NCI-H146 treated with DMSO at 0.1 percent for 48 hours (cell line): ENCODE results near the gene PCA3.
"Not testable (repeated sequence)": the region's sequence is repeated elsewhere in the genome, so short reads cannot be mapped to it uniquely, and the experiment has no call there.

Source experiments
- DNase-seq: peaks from one replicate; lab custom pipeline; 2025; ENCODE audit not compliant: unreplicated experiment; lab: John Stamatoyannopoulos, UW

Gene PCA3

DNA sequence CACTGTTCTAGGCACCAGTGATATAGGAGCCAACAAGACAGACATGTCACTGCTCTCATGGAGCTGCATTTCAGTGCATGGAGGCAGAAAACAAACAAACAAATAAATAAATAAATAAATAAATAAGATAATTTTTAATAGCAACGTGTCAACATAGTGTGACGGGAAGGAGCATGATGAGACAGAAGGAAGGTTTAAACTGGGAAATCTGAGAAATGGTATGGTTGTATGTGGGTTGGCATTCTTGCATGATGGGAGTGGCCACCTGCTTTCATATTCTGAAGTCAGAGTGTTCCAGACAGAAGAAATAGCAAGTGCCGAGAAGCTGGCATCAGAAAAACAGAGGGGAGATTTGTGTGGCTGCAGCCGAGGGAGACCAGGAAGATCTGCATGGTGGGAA, at the start of gene PCA3:
Gene PCA3 (plus strand): TSS at position 301 of the 400 bp plus-strand sequence.
- no peak for DNase-seq

DNA sequence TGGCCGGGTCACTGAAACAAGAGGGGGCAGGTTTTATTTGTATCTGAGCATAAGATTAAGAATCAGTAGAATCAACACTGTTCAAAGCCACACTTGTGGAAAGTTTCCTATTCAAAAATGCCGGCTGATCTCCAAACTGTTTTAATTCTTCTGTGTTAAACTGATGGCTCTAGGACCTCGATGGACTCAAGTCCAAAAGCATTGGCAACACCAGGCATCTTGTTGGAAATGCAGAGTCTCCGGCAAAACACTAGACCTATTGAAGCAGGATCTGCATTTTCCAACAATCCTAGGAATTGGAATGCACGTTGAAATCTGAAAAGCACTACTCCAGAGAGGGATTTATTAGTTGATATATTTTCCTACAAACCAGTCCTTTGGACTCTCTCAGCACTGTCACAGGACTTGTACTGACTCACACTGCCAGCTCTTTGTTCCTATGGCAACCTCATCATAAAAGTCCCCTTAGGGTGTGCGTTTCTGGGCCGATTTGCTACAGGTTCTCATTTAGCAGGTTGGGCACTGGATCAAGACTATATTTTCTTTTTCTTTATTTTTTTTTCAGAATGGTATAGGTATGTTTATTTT, 48.1 kb upstream of the PCA3 start:
- peak; percentile 34 for DNase-seq

DNA sequence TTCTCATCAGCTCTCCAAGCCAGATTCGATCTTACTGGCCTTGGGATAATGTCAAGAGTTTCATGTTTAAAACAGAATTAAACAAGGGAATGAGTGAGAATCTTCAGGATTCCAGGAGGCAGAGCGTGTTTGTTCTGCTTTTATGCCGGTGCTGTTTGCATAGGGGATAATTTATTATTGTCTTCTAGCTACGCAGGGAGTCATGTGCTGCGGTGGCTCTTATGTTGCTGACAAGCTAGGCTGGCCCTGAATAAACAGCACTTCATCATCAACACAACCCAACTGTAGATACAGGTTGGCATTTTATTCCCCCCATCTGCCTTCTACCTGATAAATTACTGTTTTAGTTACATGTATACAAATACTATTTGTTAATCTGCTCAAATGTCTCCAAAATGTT, 47.1 kb upstream of the PCA3 start:
- peak; percentile 61 for DNase-seq

DNA sequence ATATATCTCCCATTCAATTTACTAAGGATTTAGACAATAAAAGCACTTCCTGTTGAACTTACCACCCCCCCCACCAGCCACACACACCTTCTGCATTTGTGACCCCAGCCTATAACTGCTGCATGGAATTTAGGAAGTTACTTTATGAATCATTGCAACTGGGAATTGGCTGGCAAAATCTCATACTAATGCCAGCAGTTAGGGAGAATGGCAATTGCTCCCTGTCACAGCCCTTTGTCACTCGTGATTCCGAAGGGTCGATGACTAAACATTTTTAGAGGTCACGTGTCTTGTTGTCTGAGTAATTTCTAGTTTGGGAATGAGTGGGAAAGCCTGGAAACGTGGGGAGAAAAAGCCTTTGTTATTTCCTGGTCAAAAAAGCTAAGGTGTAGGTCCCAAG, 46.6 kb upstream of the PCA3 start:
- no peak for DNase-seq

DNA sequence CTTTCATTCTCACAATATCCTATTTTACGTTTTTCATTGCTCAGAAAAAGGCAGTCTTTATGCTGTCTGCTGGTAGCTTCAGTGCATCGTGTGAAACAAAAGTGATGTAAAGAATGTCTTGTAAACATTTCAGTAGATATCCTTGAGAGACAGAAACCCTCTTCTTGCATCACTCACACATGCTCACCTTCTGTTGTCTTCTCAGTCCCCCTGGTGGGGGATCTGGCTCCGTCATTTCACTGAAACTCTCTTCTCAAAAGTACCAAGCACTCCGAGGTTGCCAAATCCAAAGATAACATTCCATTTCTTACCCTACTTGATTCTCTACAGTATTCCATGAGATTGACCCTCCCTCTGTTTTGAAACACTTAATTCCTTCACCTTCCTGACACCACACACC, 46.1 kb upstream of the PCA3 start:
- DNase-seq: no peak

DNA sequence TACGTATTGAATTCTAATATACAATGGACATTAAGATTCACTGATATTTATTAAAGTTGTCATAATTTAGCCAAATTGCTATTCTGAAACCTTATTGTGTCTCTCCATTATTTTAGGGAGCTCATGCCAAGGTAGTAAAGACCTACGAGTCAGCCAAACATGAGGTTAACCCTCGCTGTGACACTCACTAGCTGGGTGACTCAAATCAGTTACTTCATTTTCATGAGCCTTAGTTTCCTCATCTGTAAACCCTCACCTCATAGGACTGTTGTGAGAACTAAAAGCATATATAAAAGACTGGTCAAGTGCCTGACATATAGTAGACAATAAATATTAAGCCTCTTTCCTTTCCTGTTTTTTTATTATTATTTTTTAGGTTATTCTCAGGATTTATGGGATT, 44.0 kb upstream of the PCA3 start:
- no peak for DNase-seq

DNA sequence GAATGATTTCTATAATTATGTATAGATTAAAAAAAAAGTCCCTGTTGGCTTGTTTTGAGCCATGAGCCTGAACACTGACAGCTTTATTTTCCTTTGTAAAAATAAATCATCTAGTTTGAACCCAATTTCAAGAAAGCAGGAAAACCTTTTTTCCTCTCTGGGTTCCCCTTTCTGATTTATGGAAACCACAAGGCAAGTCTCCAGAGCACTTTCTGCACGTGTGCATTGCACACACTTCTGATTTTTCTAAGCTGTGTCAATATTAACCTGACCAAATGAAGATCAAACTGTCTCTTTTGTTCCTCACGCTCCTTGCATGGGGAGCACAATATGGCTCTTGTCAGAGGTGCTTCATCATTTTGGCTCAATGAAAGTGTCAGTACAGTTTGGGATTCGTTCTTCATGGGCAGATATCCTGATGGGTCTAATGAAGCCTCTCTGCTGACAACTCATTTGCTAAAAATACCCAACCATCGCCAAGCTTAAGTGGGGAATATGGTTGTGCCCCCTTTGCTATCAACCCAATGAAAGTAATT, 39.2 kb upstream of the PCA3 start:
- DNase-seq: peak; percentile 81

DNA sequence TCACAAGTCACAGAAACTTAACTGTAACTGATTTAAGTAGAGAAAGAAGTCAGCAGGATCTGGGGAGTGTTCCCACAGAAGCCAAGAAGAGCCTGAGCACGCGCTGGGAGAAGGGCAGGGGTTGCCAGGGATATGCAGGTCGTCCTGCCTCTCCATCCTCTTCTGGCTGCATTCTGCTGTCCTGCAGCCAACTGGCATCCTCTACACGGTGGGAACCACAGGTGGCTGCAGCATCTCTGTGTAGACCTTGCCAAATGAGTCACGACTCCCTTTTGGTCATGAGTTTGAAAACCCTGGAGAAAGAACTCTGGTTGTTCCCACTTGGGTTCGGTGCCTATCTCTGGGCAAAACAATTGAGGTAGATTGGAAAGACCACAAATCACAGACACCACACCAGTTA, 38.4 kb upstream of the PCA3 start:
- DNase-seq: no peak

DNA sequence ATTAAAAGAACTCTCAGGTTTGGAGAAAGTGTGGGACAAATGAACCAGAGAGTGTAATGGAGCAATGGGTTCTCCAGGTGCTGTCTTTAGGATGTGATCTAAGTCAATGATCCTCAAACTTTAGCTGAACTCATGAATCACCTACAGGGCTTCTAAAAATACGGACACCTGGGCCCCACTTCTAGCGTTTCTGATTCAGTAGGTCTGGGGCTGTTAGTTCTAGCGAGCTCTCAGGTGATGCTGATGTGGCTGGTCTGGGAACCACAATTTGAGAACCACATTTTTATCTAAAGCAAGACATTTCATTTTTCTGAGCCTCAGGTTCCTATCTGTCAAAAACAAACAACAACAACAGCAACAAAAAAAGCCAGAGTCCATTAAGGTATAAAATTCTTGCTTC, 35.1 kb upstream of the PCA3 start:
- no peak for DNase-seq

DNA sequence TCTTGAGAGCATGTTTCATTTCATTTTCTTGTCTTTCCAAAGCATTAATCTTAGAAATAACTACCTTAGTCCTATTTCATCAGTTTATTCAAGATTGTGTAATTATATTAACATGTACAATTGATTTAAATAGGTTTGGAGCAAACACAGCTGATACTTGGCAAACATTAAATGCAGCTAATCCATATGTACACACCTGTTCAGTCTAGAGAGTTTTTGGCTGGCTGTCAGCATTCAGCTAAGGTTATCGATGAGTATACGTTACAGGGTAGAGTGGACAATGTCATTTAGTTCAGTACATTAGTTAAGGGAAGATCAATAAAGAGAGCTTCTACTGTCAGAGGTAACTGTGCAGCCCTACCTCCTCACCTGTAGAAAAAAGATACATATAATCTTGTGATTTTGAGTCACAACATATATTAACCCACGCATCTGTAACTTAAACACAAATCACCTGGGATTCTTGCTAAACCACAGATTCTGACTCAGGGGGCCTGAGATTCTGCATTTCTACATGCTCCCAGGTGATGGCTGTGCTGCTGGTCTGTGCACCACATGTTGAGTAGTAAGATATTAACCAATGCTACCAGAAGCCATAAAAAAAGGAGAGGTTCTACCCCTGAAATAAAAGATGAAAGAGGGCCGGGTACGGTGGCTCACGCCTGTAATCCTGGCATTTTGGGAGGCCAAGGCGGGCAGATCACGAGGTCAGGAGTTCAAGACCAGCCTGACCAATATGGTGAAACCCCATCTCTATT, 34.1 kb upstream of the PCA3 start:
- DNase-seq: peak; percentile 96

DNA sequence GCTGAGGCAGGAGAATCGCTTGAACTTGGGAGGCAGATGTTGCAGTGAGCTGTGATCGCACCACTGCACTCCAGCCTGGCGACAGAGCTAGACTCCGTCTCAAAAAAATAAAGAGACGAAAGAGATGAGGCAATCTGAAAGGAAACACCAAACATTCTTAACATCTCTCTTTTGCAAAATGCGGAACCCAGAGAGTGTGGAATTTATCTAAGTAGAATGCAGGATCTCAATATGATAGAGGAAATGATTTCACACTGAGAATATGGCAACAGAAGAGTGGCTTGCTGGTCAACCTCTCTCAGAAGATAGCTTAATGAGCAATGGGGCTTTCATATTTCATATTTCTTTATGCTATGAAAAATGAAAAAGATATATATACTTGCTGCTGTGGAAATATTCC, 33.4 kb upstream of the PCA3 start:
- no peak for DNase-seq

DNA sequence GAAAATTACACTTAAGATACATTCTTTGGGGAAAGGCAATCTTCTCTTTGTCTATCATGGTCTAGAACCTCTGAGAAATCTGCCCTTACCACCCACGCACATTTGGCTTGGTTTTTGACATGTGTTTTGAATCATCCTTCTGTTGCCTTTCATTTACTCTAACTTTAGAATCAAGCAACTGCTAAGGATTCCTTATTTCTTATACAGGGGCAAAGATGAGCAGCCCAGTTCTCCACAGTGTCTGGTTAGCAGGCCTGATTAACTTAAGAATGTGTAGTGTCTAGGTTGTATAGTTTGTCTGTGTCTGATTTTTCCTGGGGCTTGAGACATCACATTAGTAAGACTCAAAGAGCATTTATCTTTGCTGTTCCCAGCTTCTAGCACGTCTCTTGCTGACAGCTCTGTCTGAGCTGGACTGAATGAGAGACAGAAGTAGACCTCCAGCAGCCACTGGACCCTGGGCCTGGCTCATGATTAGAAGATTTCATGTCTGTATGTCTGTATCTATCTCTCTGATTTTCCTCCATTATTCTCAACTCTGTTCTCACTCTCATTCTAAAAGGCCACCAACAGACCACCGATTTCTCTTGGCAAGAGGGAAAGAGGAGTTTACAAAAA, 31.8 kb upstream of the PCA3 start:
- DNase-seq: no peak

DNA sequence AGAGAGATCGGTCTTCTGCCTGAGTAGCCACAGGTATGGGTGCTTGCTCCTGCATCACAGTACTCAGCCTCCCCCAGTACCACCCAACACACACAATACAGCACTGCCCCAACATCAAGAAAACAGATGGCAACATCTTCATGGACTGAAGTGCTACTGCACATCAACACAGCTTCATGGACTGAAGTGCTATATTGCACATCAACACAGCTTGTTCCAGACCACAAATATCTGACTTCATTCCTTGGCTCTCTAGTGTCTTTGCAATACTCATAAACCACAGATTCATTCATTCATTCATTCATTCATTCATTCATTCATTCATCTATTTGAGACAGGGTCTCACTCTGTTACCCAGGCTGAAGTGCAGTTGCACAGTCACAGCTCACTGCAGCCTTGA, 31.1 kb upstream of the PCA3 start:
- no peak for DNase-seq

DNA sequence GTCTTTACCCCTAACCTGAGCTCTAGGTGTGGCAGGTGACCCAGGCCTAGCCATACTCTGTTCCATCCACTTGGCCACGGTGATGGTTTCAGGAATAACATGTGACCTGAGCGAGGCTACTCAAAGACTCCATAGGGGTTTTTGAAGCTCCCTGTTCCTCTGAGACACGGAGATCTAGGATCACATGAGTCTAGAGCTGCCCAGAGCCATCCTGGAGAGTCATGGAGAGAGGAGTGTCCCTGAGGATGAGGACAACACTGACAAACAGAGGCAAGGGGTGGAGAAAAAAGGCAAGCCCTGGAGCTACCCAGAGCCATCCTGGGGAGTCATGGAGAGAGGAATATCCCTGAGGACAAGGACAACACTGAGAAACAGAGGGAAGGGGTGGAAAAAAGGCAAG, 29.5 kb upstream of the PCA3 start:
- DNase-seq: no peak

DNA sequence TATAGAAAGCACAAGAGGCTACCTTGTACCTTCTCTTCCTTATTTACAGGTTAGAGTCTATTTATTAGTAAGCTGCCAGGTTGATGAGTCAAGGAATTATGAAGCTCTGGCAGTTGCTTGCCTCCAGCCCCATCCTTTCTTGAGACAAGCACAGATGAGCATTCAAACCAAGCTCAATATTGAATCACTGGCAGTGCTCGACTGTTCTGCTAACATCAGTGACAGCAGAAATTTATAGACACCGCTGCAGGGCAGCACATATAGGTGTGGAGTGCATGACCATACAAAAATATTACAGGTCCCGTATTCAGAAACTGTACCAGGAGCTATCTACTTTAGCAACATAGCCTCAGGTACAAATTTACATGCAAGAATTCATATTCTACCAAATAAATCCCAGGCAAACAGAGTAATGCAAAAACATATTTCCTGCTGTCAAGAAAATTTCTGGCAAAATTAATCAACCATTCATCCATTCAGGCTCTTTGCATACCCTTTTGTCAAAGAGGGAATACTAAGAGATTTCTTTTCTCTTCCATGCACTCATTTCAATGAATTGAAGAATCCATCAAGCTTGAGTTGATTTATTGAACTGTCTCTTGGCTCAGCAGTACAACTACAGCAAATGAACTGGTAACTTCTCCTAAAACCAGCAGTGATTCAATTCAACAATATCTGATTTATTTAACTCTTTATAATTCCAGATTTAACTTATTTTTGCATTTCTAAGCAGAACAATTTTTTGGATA, 26.9 kb upstream of the PCA3 start:
- no peak for DNase-seq

DNA sequence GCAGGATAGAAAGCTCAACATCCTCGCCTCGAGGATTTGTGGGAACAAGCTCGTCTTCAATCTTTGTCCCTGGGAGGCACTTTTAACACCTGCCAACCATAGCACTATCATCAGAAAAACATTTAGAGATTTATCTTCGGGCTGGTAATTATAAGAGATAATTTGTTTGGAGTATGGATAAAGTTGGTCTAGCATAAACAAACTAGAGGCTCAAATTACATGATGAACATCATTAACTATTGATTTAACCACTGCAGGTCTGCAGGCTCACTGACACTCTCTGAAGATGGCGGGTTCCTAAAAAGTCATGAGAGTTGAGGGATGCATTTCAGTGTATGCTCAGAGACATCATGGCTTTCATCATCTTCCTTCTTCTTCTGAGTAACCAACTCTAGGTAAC, 25.8 kb upstream of the PCA3 start:
- peak; percentile 92 for DNase-seq

DNA sequence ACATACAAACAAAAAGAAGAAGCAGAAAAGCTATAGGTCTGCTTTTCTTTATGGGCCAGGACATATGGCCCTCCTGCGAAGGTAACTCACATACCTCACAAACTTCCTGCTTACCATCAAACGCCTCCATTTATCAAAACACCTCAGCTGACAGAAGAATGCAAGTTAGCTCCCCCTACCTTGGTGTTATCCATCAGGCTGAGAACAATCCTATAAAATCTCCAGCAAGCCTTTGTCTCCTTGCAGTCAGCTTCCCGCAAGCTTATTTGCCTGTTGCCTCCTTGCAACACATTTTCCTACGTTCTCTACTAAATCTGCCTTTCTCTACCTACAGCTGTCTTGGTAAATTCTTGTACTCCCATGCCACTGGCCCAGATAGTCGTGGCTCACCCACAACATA, 22.7 kb upstream of the PCA3 start:
- DNase-seq: no peak

DNA sequence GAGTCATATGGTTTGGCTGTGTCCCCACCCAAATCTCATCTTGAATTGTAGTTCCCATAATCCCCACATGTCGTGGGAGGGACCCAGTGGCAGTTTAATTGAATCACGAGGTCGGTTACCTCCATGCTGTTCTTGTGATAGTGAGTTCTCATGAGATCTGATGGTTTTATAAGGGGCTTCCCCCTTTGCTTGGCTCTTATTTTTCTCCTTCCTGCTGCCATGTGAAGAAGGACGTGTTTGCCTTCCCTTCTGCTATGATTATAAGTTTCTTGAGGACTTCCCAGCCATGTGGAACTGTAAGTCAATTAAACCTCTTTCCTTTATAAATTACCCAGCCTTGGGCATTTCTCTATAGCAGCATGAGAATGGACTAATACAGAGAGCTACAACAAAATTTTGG, 21.3 kb upstream of the PCA3 start:
- DNase-seq: not testable (repeated sequence)

DNA sequence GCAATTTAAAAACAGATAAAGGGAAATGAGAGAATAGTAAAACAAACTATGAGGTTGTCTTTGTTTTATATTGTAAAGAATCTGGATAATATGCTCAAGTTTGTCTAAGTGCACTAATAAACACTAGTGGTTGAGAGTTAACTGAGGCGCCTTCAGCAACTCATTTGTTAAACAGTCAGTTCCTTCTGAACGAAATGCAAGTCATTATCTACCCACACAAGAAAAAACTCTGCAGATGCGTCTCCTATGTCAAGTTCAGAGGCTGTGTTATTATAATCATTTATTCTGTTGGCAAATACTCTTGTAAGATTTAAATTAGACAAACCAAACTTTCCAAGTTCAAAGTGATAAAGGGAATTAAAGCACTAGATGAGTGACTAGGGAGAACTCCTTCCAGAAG, 20.3 kb upstream of the PCA3 start:
- DNase-seq: no peak

DNA sequence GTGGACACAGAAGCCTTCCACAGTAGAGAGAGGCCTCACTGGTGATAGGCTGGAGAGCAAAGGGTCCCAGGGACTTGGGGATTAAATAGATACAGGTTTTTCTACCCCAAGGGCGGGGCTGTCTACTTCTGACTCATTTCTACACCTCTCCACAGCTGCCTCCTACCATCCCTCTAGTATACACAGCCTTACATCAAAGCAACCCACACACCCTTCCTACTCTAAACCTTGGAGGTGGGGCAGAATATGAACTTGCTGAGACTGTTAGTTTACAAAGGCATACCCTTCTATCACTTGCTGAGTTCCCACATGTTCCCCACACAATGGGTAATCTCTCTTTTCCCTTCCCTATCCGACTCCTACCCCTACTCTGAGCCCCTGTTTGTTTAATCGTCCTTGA, 19.9 kb upstream of the PCA3 start:
- no peak for DNase-seq

DNA sequence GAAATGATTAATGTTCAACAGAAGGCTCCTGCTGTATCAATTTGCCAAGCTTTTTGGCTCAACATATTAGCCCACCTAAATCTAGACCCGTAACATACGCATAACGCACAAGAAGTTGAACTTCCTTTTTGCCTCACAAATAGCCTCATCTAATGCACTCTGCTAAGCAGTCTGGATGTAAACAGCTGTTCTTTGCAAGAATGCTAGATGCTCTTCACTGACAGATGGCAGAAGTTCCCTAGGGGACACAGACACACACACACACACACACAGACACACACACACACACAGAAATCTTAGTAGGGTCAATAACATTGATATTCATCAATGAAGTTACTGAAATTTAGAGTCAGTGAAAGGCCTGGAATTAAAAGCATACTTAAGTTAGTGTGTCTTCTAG, 13.2 kb upstream of the PCA3 start:
- no peak for DNase-seq

DNA sequence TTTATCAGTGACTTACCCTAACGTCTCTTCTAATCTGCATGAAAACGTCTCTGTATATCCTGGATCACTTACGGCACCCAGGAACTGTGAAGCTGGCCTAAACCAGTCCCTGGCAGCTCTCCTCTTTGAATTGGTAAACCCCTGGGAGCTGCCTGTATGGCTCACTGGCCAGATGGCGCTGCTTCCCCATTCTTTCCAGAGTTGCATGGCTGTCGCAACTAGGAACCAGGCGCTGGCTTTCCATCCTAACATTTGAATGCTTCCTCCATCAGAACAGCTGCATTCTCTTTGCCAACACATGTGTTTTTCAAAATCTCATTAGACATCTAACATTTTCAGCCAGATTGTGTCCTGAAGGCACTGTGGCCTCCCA, 8.0 kb upstream of the PCA3 start:
- DNase-seq: peak; percentile 38
